ENCODE measurements around the gene GPC4. TPM values are rescaled to one million over a fixed set of nuclear protein-coding genes. Genes with fewer than 3 reads are reported as not detected.

Gene GPC4
- total RNA-seq, 4 donors from 2014 or later: 5.9 to 20.2 (median 8.8) TPM

- no peak for TF ChIP-seq POLR2A (IDR thresholded peaks at IDR 0.05)
- TF ChIP-seq CTCF (IDR thresholded peaks at IDR 0.05): no peak
- H3K27me3 ChIP-seq: no peaks in the 10 kb centered on the region
- no peaks in the 10 kb centered on the region for H3K4me1 ChIP-seq
- no peaks in the 10 kb centered on the region for H3K9me3 ChIP-seq
- H3K27ac ChIP-seq: no peak overlapping the region
- H3K36me3 ChIP-seq: no peaks in the 10 kb centered on the region
- no peak overlapping the region for H3K4me3 ChIP-seq
- intact Hi-C loops (cut with DNase I; ENCODE audit: low total_unique reads): no loop called here
- no peak for DNase-seq
Observed at GRCh38 chrX:133444952-133445831, 29.9 kb upstream of the GPC4 start.

GRCh38 chrX:133444196-133444595 lies 28.9 kb upstream of the GPC4 start:
- Histone ChIP-seq H3K27ac (no peak overlapping the region), H3K27me3 (no peaks in the 10 kb centered on the region), H3K36me3 (no peaks in the 10 kb centered on the region), H3K4me1 (no peaks in the 10 kb centered on the region), H3K9me3 (no peaks in the 10 kb centered on the region), H3K4me3 (no peak overlapping the region)
- no peak for DNase-seq
- TF ChIP-seq POLR2A (IDR thresholded peaks at IDR 0.05) (no peak), CTCF (IDR thresholded peaks at IDR 0.05) (no peak)
- intact Hi-C loops (cut with DNase I; ENCODE audit: low total_unique reads): no loop called here

- no peaks in the 10 kb centered on the region for H3K4me1 ChIP-seq
- no peak for DNase-seq
- H3K27me3 ChIP-seq: no peaks in the 10 kb centered on the region
- no peak overlapping the region for H3K4me3 ChIP-seq
- H3K36me3 ChIP-seq: no peaks in the 10 kb centered on the region
- intact Hi-C loops (cut with DNase I; ENCODE audit: low total_unique reads): no loop called here
- no peak for TF ChIP-seq POLR2A (IDR thresholded peaks at IDR 0.05)
- no peak for TF ChIP-seq CTCF (IDR thresholded peaks at IDR 0.05)
- no peak overlapping the region for H3K27ac ChIP-seq
- no peaks in the 10 kb centered on the region for H3K9me3 ChIP-seq
Observed at GRCh38 chrX:133440797-133441163, 25.5 kb upstream of the GPC4 start.

GRCh38 chrX:133440081-133440796 lies 24.9 kb upstream of the GPC4 start:
- H3K4me1 ChIP-seq: no peaks in the 10 kb centered on the region
- intact Hi-C loops (cut with DNase I; ENCODE audit: low total_unique reads): no loop called here
- no peak overlapping the region for H3K4me3 ChIP-seq
- no peaks in the 10 kb centered on the region for H3K9me3 ChIP-seq
- H3K27ac ChIP-seq: no peak overlapping the region
- no peaks in the 10 kb centered on the region for H3K36me3 ChIP-seq
- TF ChIP-seq CTCF (IDR thresholded peaks at IDR 0.05): no peak
- no peak for TF ChIP-seq POLR2A (IDR thresholded peaks at IDR 0.05)
- H3K27me3 ChIP-seq: no peaks in the 10 kb centered on the region
- no peak for DNase-seq

- Histone ChIP-seq H3K4me1 (no peaks in the 10 kb centered on the region), H3K4me3 (no peak overlapping the region), H3K36me3 (no peaks in the 10 kb centered on the region), H3K27me3 (no peaks in the 10 kb centered on the region), H3K27ac (no peak overlapping the region), H3K9me3 (no peaks in the 10 kb centered on the region)
- DNase-seq: no peak
- intact Hi-C loops (cut with DNase I; ENCODE audit: low total_unique reads): loop anchor here (10.0 kb wide), 1 partner anchor 113 kb away; no protein-coding TSS in a partner anchor
- TF ChIP-seq POLR2A (IDR thresholded peaks at IDR 0.05): no peak
- TF ChIP-seq CTCF (IDR thresholded peaks at IDR 0.05): no peak
Observed at GRCh38 chrX:133437766-133438165, 22.5 kb upstream of the GPC4 start.
